Measurements from ENCODE around the gene PRKACB. TPM values are rescaled to one million over a fixed set of nuclear protein-coding genes. Genes with fewer than 3 reads are reported as not detected.

Gene PRKACB
- total RNA-seq, 2 experiments from 2014 or later, result 16.6 to 38.5 TPM

GRCh38 chr1:84174051-84174556 lies 30.0 kb downstream of the PRKACB start:
- POLR2A ChIA-PET, result interaction anchor here (1.0 to 1.1 kb wide), 2 partner anchors 30 to 124 kb away, joined by 3 read pairs; partner anchors contain the start of gene PRKACB
- no peak for DNase-seq (ENCODE audit: low spot score)
- intact Hi-C loops (cut with micrococcal nuclease; ENCODE audit: unreplicated experiment), result no loop called here
- Histone ChIP-seq H3K4me2 (ENCODE audit: low read length) (no peak overlapping the region), H3K9me2 (ENCODE audit: insufficient read depth, low read length) (no peaks in the 10 kb centered on the region), H3K4me1 (ENCODE audit: insufficient read depth, low read length, poor library complexity, severe bottlenecking) (no peaks in the 10 kb centered on the region), H3K27ac (ENCODE audit: low read depth, low read length, poor library complexity, severe bottlenecking) (no peak overlapping the region), H3K36me3 (ENCODE audit: insufficient read depth, low read length) (no peaks in the 10 kb centered on the region), H3K4me3 (ENCODE audit: low read depth, low read length, poor library complexity, severe bottlenecking) (no peak overlapping the region), H4K20me1 (ENCODE audit: insufficient read depth, low read length) (peaks cover 4% of the 10 kb centered on the region; the same call in 1 of the 2 replicates), H3K79me2 (ENCODE audit: insufficient read depth, low read depth, low read length) (peaks cover 23% of the 10 kb centered on the region; the same call in 1 of the 2 replicates), H2AFZ (ENCODE audit: low read length) (no peak overlapping the region), H3K9me3 (ENCODE audit: low read length) (no peaks in the 10 kb centered on the region)
- BruUV-seq (replicated peaks), result no TSS peak
- CTCF ChIA-PET (ENCODE audit: unreplicated experiment), result no interaction called here
- TF ChIP-seq EZH2phosphoT487 (IDR thresholded peaks at IDR 0.05; ENCODE audit: borderline replicate concordance, low read depth, low read length), result no peak
- TF ChIP-seq CTCF (conservative IDR thresholded peaks at IDR 0.05; ENCODE audit: low read length), result no peak

DNA sequence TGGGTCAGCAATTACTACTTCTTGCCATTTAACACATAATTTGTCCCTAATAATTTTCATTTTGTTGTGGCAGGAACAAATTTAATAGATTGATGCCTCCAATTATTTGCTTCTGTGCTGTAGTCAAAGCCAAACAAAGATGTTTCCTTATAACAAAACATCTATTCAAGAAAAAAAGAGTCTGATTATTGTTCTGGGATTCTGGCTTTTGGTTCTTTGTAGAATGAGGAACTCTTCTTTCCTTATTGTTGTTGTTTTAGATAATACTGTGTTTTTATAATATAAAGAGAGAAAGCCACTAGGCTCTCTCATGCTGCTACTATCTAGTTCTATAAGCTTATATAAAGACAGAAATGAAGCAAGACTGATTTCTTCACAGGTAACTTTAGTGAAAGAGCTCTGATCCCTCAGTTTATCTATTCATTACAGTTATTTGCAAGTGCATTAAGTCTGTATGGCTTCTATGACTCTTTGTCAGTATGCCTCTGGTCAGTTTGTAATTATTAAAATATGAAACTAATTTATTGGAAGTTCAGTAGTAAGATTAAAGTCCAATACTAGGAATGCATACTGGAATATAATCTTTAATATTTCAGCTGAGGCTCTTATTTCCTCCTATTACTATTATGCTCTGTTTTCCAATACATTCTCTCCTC lies 37.4 kb downstream of the PRKACB start:
- Histone ChIP-seq H4K20me1 (ENCODE audit: insufficient read depth, low read length) (no peaks in the 10 kb centered on the region; the same call in 1 of the 2 replicates), H3K9me3 (ENCODE audit: low read length) (no peaks in the 10 kb centered on the region), H3K27ac (ENCODE audit: low read depth, low read length, poor library complexity, severe bottlenecking) (no peak overlapping the region), H3K4me3 (ENCODE audit: low read depth, low read length, poor library complexity, severe bottlenecking) (no peak overlapping the region), H3K4me1 (ENCODE audit: insufficient read depth, low read length, poor library complexity, severe bottlenecking) (no peaks in the 10 kb centered on the region), H3K36me3 (ENCODE audit: insufficient read depth, low read length) (peaks cover 28% of the 10 kb centered on the region), H2AFZ (ENCODE audit: low read length) (no peak overlapping the region), H3K79me2 (ENCODE audit: insufficient read depth, low read depth, low read length) (peaks cover 7% of the 10 kb centered on the region; the same call in 1 of the 2 replicates), H3K9me2 (ENCODE audit: insufficient read depth, low read length) (no peaks in the 10 kb centered on the region), H3K4me2 (ENCODE audit: low read length) (no peak overlapping the region)
- ChIA-PET POLR2A (interaction anchor here (0.6 to 1.6 kb wide), 5 partner anchors 7 to 121 kb away, joined by 4 to 6 read pairs (median 5); partner anchors contain the start of gene PRKACB), CTCF (ENCODE audit: unreplicated experiment) (no interaction called here)
- no peak for TF ChIP-seq EZH2phosphoT487 (IDR thresholded peaks at IDR 0.05; ENCODE audit: borderline replicate concordance, low read depth, low read length)
- no peak for TF ChIP-seq CTCF (conservative IDR thresholded peaks at IDR 0.05; ENCODE audit: low read length)
- BruUV-seq (replicated peaks), result no TSS peak
- intact Hi-C loops (cut with micrococcal nuclease; ENCODE audit: unreplicated experiment), result no loop called here
- no peak for DNase-seq (ENCODE audit: low spot score)

GRCh38 chr1:84190455-84190854 lies 46.4 kb downstream of the PRKACB start:
- Histone ChIP-seq H3K4me1 (ENCODE audit: insufficient read depth, low read length, poor library complexity, severe bottlenecking) (no peaks in the 10 kb centered on the region), H4K20me1 (ENCODE audit: insufficient read depth, low read length) (no peaks in the 10 kb centered on the region), H2AFZ (ENCODE audit: low read length) (no peak overlapping the region), H3K36me3 (ENCODE audit: insufficient read depth, low read length) (peaks cover 92% of the 10 kb centered on the region), H3K4me3 (ENCODE audit: low read depth, low read length, poor library complexity, severe bottlenecking) (no peak overlapping the region), H3K4me2 (ENCODE audit: low read length) (no peak overlapping the region), H3K9me3 (ENCODE audit: low read length) (peaks cover 36% of the 10 kb centered on the region), H3K27ac (ENCODE audit: low read depth, low read length, poor library complexity, severe bottlenecking) (no peak overlapping the region), H3K9me2 (ENCODE audit: insufficient read depth, low read length) (no peaks in the 10 kb centered on the region), H3K79me2 (ENCODE audit: insufficient read depth, low read depth, low read length) (no peaks in the 10 kb centered on the region)
- intact Hi-C loops (cut with micrococcal nuclease; ENCODE audit: unreplicated experiment), result no loop called here
- no peak for DNase-seq (ENCODE audit: low spot score)
- no TSS peak for BruUV-seq (replicated peaks)
- ChIA-PET CTCF (ENCODE audit: unreplicated experiment) (no interaction called here), POLR2A (interaction anchor here (0.9 to 1.6 kb wide), 3 partner anchors 9 to 45 kb away, joined by 3 read pairs; no protein-coding TSS in a partner anchor)
- TF ChIP-seq EZH2phosphoT487 (IDR thresholded peaks at IDR 0.05; ENCODE audit: borderline replicate concordance, low read depth, low read length) (no peak), CTCF (conservative IDR thresholded peaks at IDR 0.05; ENCODE audit: low read length) (no peak)
